ENCODE measurements around the gene PCGF1. TPM values are rescaled to one million over a fixed set of nuclear protein-coding genes. Genes with fewer than 3 reads are reported as not detected.

PCGF1 gene
- total and polyA plus RNA-seq, 2 donors = 14.1 to 29.0 TPM

- no peak overlapping the region for H3K27ac ChIP-seq (ENCODE audit: low read depth in 1 of 2, low read length in 1 of 2)
- peaks cover 21 to 53% of the 10 kb centered on the region in 2 donors for H3K4me1 ChIP-seq (ENCODE audit: control insufficient read depth in 2 of 2, insufficient read depth in 2 of 2, low read length in 2 of 2)
- no peak for DNase-seq (ENCODE audit: low read depth in 6 of 9, low spot score in 9 of 9)
Observed at GRCh38 chr2:74503506-74504475, 3.7 kb downstream of the PCGF1 start.

DNA sequence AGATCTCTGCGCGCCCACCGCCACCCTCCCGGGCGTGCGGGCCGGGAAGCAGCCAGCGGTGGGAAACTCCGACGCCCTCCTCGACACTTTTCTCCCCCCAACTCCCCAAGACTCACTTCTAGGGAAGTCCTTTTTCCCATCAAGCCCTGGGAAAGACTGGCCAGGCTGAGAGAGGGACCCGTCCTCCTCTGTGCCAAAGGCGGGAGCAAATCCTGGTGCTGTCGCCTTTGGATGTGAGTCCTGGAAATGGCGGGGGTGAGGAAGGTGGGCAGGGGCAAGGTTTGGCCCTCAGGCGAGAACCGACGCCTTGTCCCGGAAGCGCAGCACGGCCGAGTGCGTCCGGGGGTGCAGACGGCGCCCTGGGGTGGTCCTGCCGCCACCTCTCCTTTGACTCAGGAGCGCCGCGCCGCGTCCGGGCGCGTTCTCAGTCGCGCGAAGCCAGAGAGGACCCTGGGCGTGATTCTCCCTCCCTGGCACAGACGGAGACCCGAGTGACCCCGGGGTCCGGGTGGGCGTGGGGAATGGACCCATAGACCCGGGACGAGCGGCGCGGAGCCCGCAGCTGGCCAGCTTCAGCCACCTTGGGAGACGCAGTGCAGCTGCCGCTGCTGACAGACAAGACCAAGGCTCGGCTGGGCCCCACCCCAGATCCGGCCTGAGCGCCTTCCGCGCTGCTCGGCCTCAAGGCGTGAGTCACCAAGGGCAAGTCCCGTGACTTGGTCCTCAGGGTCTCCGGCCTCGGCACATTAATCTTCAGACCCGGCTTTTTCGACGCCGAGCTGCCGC is 4.6 kb downstream of the PCGF1 start:
- Histone ChIP-seq H3K27me3 (ENCODE audit: control insufficient read depth in 2 of 2, insufficient read depth in 1 of 2, low read length in 1 of 2) (peaks cover 76 to 84% of the 10 kb centered on the region in 2 donors), H3K9me3 (ENCODE audit: control insufficient read depth in 2 of 2, insufficient read depth in 1 of 2, low read length in 1 of 2) (peaks cover 2 to 8% of the 10 kb centered on the region in 2 donors), H3K36me3 (ENCODE audit: control insufficient read depth in 2 of 2, insufficient read depth in 2 of 2, low read length in 1 of 2) (peaks cover 13 to 15% of the 10 kb centered on the region in 2 donors), H3K27ac (ENCODE audit: low read depth in 1 of 2, low read length in 1 of 2) (no peak overlapping the region), H3K4me1 (ENCODE audit: control insufficient read depth in 2 of 2, insufficient read depth in 2 of 2, low read length in 2 of 2) (peaks cover 26 to 56% of the 10 kb centered on the region in 2 donors), H3K4me3 (ENCODE audit: low read length in 2 of 2) (peak overlapping the region; percentile 19 to 39)
- DNase-seq (ENCODE audit: low read depth in 6 of 9, low spot score in 9 of 9) = no peak
- 2% methylated on average over 67 of the region's 67 CpGs for WGBS

More at GRCh38 chr2:74503506-74504475, 3.7 kb downstream of the PCGF1 start:
- Histone ChIP-seq H3K27me3 (ENCODE audit: control insufficient read depth in 2 of 2, insufficient read depth in 1 of 2, low read length in 1 of 2) (peaks cover 67 to 84% of the 10 kb centered on the region in 2 donors), H3K4me3 (ENCODE audit: low read length in 2 of 2) (peak overlapping the region; percentile 19 to 39), H3K9me3 (ENCODE audit: control insufficient read depth in 2 of 2, insufficient read depth in 1 of 2, low read length in 1 of 2) (peaks cover 2 to 6% of the 10 kb centered on the region in 2 donors), H3K36me3 (ENCODE audit: control insufficient read depth in 2 of 2, insufficient read depth in 2 of 2, low read length in 1 of 2) (peaks cover 13 to 15% of the 10 kb centered on the region in 2 donors)
- WGBS = 61% methylated on average over 45 of the region's 45 CpGs

GRCh38 chr2:74502147-74502719 is 5.3 kb downstream of the PCGF1 start:
- Histone ChIP-seq H3K36me3 (ENCODE audit: control insufficient read depth in 2 of 2, insufficient read depth in 2 of 2, low read length in 1 of 2) (peaks cover 13 to 15% of the 10 kb centered on the region in 2 donors), H3K27me3 (ENCODE audit: control insufficient read depth in 2 of 2, insufficient read depth in 1 of 2, low read length in 1 of 2) (peaks cover 83 to 89% of the 10 kb centered on the region in 2 donors), H3K27ac (ENCODE audit: low read depth in 1 of 2, low read length in 1 of 2) (no peak overlapping the region), H3K9me3 (ENCODE audit: control insufficient read depth in 2 of 2, insufficient read depth in 1 of 2, low read length in 1 of 2) (peaks cover 2 to 12% of the 10 kb centered on the region in 2 donors), H3K4me3 (ENCODE audit: low read length in 2 of 2) (peak overlapping the region; percentile 19 to 39), H3K4me1 (ENCODE audit: control insufficient read depth in 2 of 2, insufficient read depth in 2 of 2, low read length in 2 of 2) (peaks cover 28 to 60% of the 10 kb centered on the region in 2 donors)
- 12% methylated on average over 32 of the region's 32 CpGs for WGBS
- DNase-seq (ENCODE audit: low read depth in 6 of 9, low spot score in 9 of 9) = no peak

GRCh38 chr2:74501335-74502071 is 6.0 kb downstream of the PCGF1 start:
- Histone ChIP-seq H3K36me3 (ENCODE audit: control insufficient read depth in 2 of 2, insufficient read depth in 2 of 2, low read length in 1 of 2) (peaks cover 13 to 15% of the 10 kb centered on the region in 2 donors), H3K4me1 (ENCODE audit: control insufficient read depth in 2 of 2, insufficient read depth in 2 of 2, low read length in 2 of 2) (peaks cover 21 to 54% of the 10 kb centered on the region in 2 donors), H3K4me3 (ENCODE audit: low read length in 2 of 2) (no peak overlapping the region), H3K27me3 (ENCODE audit: control insufficient read depth in 2 of 2, insufficient read depth in 1 of 2, low read length in 1 of 2) (peaks cover 89 to 97% of the 10 kb centered on the region in 2 donors), H3K9me3 (ENCODE audit: control insufficient read depth in 2 of 2, insufficient read depth in 1 of 2, low read length in 1 of 2) (peaks cover 2 to 12% of the 10 kb centered on the region in 2 donors), H3K27ac (ENCODE audit: low read depth in 1 of 2, low read length in 1 of 2) (peak overlapping the region in 1 of 2 donors; percentile 8)
- DNase-seq (ENCODE audit: low read depth in 6 of 9, low spot score in 9 of 9) = no peak
- WGBS = 77% methylated on average over 18 of the region's 18 CpGs

GRCh38 chr2:74500578-74500946 is 6.9 kb downstream of the PCGF1 start:
- DNase-seq (ENCODE audit: low read depth in 6 of 9, low spot score in 9 of 9) = no peak
- Histone ChIP-seq H3K27ac (ENCODE audit: low read depth in 1 of 2, low read length in 1 of 2) (no peak overlapping the region), H3K36me3 (ENCODE audit: control insufficient read depth in 2 of 2, insufficient read depth in 2 of 2, low read length in 1 of 2) (peaks cover 7 to 10% of the 10 kb centered on the region in 2 donors), H3K4me1 (ENCODE audit: control insufficient read depth in 2 of 2, insufficient read depth in 2 of 2, low read length in 2 of 2) (peaks cover 20 to 48% of the 10 kb centered on the region in 2 donors), H3K27me3 (ENCODE audit: control insufficient read depth in 2 of 2, insufficient read depth in 1 of 2, low read length in 1 of 2) (peaks cover 93 to 98% of the 10 kb centered on the region in 2 donors), H3K4me3 (ENCODE audit: low read length in 2 of 2) (no peak overlapping the region), H3K9me3 (ENCODE audit: control insufficient read depth in 2 of 2, insufficient read depth in 1 of 2, low read length in 1 of 2) (peaks cover 2 to 12% of the 10 kb centered on the region in 2 donors)

DNA sequence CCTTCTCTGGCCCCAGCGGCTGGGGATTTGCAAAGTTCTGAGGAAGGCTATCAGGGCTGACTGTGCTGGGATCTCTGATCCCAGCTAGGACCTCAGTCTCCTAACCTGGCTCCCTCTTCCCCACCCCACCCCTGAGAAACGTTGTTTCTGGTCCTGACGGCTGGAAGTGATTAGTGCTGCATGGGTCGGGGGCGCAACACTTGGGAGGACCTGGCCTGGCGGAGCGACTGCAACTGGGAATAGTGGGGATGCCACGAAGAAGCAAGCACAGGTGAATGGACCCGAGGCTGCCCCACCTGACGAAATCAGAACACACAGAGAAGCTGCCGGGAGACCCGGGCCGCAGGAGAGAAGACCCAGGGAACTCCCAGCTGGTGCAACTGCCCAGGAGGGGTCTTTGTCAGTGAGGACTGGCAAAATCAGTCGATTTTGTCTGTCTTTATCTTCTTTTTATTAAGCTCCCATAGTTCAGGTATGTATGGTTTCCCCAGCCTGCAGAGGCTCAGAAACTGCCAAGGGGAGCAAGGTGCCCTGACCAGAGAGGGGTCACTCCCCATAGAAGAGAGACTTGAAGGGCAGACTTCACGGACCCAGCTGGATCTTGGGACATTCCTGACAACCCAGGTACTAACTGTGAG is 7.4 kb downstream of the PCGF1 start:
- no peak for DNase-seq (ENCODE audit: low read depth in 6 of 9, low spot score in 9 of 9)
- Histone ChIP-seq H3K36me3 (ENCODE audit: control insufficient read depth in 2 of 2, insufficient read depth in 2 of 2, low read length in 1 of 2) (peaks cover 2 to 5% of the 10 kb centered on the region in 2 donors), H3K27ac (ENCODE audit: low read depth in 1 of 2, low read length in 1 of 2) (no peak overlapping the region), H3K4me3 (ENCODE audit: low read length in 2 of 2) (no peak overlapping the region), H3K27me3 (ENCODE audit: control insufficient read depth in 2 of 2, insufficient read depth in 1 of 2, low read length in 1 of 2) (peaks cover 90 to 93% of the 10 kb centered on the region in 2 donors), H3K4me1 (ENCODE audit: control insufficient read depth in 2 of 2, insufficient read depth in 2 of 2, low read length in 2 of 2) (peaks cover 20 to 48% of the 10 kb centered on the region in 2 donors), H3K9me3 (ENCODE audit: control insufficient read depth in 2 of 2, insufficient read depth in 1 of 2, low read length in 1 of 2) (peaks cover 2 to 12% of the 10 kb centered on the region in 2 donors)
- 55% methylated on average over 15 of the region's 15 CpGs for WGBS

DNA sequence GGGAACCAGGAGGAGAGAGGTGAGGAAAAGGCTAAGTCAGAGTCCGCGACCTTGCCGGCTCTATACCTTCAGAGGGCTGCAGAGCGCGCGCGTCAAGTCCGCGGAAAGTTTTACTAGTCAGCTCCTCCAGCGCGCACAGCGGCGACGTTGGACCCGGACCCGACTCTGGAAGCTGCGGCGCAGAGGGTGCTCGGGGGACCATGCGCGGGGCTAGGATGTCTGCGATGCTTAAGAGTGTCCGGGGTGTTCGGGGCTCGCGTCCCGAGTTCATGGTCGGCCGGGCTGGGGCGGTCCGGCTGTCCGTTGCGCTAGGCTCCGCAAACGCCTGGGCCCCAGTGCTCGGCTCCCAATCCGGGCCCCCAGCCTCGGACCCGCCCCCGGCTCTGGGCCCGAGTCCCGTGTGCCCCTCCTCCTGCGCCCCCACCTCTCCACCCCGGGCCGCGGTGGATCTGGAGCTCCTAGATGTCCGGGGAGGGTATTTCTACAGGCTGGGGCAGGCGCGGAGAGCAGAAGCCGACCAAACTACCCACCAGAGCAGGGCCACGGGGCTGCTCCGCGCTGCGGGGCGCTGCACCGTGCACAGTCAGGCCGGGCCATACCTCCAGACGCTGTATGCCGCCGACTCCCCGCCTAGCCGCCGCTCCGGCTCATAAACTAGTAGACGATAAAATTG is 8.1 kb downstream of the PCGF1 start, which contains the start of gene LBX2:
LBX2 (minus strand) TSS at position 337 of the 673 bp plus-strand sequence; CDS start at position 271, 66 bp downstream.
- no peaks in the 10 kb centered on the region for H3K36me3 ChIP-seq (ENCODE audit: control insufficient read depth in 2 of 2, insufficient read depth in 2 of 2, low read length in 1 of 2)
- peaks cover 20 to 48% of the 10 kb centered on the region in 2 donors for H3K4me1 ChIP-seq (ENCODE audit: control insufficient read depth in 2 of 2, insufficient read depth in 2 of 2, low read length in 2 of 2)
- peaks cover 0 to 12% of the 10 kb centered on the region in 2 donors for H3K9me3 ChIP-seq (ENCODE audit: control insufficient read depth in 2 of 2, insufficient read depth in 1 of 2, low read length in 1 of 2)
- no peak for DNase-seq (ENCODE audit: low read depth in 6 of 9, low spot score in 9 of 9)
- peaks cover 83 to 87% of the 10 kb centered on the region in 2 donors for H3K27me3 ChIP-seq (ENCODE audit: control insufficient read depth in 2 of 2, insufficient read depth in 1 of 2, low read length in 1 of 2)
- H3K27ac ChIP-seq (ENCODE audit: low read depth in 1 of 2, low read length in 1 of 2) = no peak within 1 kb of the TSS
- WGBS = 4% methylated on average over 65 of the region's 65 CpGs
- peak within 1 kb of the TSS in 1 of 2 donors; percentile 29 for H3K4me3 ChIP-seq (ENCODE audit: low read length in 2 of 2)

Measured in thymus (tissue), 11 donors.